ENCODE measurements around the gene ATP11A. TPM values are rescaled to one million over a fixed set of nuclear protein-coding genes. Genes with fewer than 3 reads are reported as not detected.

The ATP11A gene
- total and polyA plus RNA-seq, 9 of the 15 experiments (the other 6 are each of a cell fraction or from before 2014, with no cell fraction given): 0.38 to 34.2 (median 4.2) TPM

DNA sequence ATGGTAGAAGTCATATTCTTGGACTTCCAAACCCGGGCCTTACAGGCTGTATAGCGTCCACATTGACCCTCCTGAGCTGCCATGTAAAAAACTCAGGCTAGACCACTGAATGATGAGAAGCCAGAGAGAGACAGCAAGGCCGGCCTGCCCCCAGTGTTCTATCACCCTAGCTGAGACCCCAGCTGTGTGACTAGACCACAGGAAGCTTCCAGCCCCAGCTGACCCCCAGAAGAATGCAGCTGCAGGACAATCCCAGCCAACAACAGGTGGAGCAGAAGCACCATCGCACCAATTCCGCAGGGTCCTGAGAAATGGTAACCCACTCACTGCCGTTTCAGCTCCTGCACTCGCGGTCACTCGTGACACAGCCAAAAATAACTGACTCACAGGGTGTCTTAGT, 2.9 kb upstream of the ATP11A start (continued):
- TF ChIP-seq, protein P1, sequence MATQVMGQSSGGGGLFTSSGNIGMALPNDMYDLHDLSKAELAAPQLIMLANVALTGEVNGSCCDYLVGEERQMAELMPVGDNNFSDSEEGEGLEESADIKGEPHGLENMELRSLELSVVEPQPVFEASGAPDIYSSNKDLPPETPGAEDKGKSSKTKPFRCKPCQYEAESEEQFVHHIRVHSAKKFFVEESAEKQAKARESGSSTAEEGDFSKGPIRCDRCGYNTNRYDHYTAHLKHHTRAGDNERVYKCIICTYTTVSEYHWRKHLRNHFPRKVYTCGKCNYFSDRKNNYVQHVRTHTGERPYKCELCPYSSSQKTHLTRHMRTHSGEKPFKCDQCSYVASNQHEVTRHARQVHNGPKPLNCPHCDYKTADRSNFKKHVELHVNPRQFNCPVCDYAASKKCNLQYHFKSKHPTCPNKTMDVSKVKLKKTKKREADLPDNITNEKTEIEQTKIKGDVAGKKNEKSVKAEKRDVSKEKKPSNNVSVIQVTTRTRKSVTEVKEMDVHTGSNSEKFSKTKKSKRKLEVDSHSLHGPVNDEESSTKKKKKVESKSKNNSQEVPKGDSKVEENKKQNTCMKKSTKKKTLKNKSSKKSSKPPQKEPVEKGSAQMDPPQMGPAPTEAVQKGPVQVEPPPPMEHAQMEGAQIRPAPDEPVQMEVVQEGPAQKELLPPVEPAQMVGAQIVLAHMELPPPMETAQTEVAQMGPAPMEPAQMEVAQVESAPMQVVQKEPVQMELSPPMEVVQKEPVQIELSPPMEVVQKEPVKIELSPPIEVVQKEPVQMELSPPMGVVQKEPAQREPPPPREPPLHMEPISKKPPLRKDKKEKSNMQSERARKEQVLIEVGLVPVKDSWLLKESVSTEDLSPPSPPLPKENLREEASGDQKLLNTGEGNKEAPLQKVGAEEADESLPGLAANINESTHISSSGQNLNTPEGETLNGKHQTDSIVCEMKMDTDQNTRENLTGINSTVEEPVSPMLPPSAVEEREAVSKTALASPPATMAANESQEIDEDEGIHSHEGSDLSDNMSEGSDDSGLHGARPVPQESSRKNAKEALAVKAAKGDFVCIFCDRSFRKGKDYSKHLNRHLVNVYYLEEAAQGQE (IDR thresholded peaks at IDR 0.05; ENCODE audit: borderline replicate concordance): no peak
- TF ChIP-seq, protein P1 (CRISPR knock-in tag; IDR thresholded peaks at IDR 0.05; ENCODE audit: low read depth): no peak
- TF ChIP-seq NFRKB (IDR thresholded peaks at IDR 0.05; ENCODE audit: low read depth) (no peak), ZNF318 (IDR thresholded peaks at IDR 0.05; ENCODE audit: borderline replicate concordance in 1 of 2, low read depth in 1 of 2) (no peak), HNRNPL (IDR thresholded peaks at IDR 0.05; ENCODE audit: low read depth, low read length) (no peak)
